GM12878 (cell line): ENCODE data around the gene MUC5B. TPM values are rescaled to one million over a fixed set of nuclear protein-coding genes. Genes with fewer than 3 reads are reported as not detected.

Experiments
- ATAC-seq: fragments of 200-7000 bp; cut with Tn5 transposase; 3 replicates; pipeline ENCODE4 v1.9.1; 2020; ENCODE audit warnings: mild to moderate bottlenecking, moderate library complexity
- BruUV-seq: library from RNA; stranded (reverse); fragments of 400-500 nt; replicated peaks from 2 replicates; lab custom pipeline; 2021; lab: Mats Ljungman, UMichigan
- CTCF ChIA-PET: fragments of 300-600 bp; sonication (Branson Sonifier 250); formaldehyde crosslinking; extraction: SDS; loops from one replicate; lab custom pipeline; 2021; ENCODE audit warnings: inconsistent platforms; lab: Yijun Ruan, JAX
- POLR2A ChIA-PET: fragments of 350-600 bp; formaldehyde crosslinking; extraction: SDS; loops from one replicate; lab custom pipeline; 2021; ENCODE audit warnings: inconsistent platforms; lab: Charles Lee
- RAD21 ChIA-PET: fragments of 300-600 bp; sonication (Branson Sonifier 250); formaldehyde crosslinking; loops from one replicate; lab custom pipeline; 2023; ENCODE audit warnings: antibody characterized with exemption; ENCODE audit not compliant: unreplicated experiment; lab: Charles Lee
- SMC1A ChIA-PET: fragments of 300-600 bp; sonication (Branson Sonifier 250); formaldehyde crosslinking; loops from one replicate; lab custom pipeline; 2023; ENCODE audit not compliant: unreplicated experiment, uncharacterized antibody; lab: Charles Lee
- DNase-seq: peaks from one replicate; pipeline ENCODE4 v3.0.0-alpha.2; 2011; ENCODE audit warnings: low read depth, low spot score
- FAIRE-seq: peaks from 3 replicates; lab custom pipeline; 2011; peaks lifted over from hg19 to GRCh38; lab: Jason Lieb, UNC
- H2AFZ ChIP-seq: 2 replicates; pipeline ENCODE4 v1.6.0; 2011; ENCODE audit warnings: low read depth, low read length, control low read depth; ENCODE audit not compliant: control insufficient read depth
- H3K27ac ChIP-seq: 2 replicates; pipeline ENCODE4 v1.5.1; 2011; ENCODE audit warnings: control low read depth; ENCODE audit not compliant: control insufficient read depth, insufficient read depth
- H3K27me3 ChIP-seq, 2 experiments: replicated peaks in 1 of 2; 2 replicates each; pipeline versions ENCODE4 v1.6.0 to v1.6.1; 2011; ENCODE audit warnings: low read length in 1 of 2; ENCODE audit not compliant: control insufficient read depth in 2 of 2, insufficient read depth in 2 of 2
- H3K36me3 ChIP-seq, 2 experiments: 2 replicates each; pipeline ENCODE4 v1.5.1; 2011; ENCODE audit warnings: low read length in 1 of 2; ENCODE audit not compliant: control insufficient read depth in 2 of 2, insufficient read depth in 2 of 2
- H3K4me1 ChIP-seq: 2 replicates; pipeline ENCODE4 v1.6.1; 2011; ENCODE audit warnings: mild to moderate bottlenecking, low read length, moderate library complexity, mixed read lengths; ENCODE audit not compliant: control insufficient read depth, insufficient read depth
- H3K4me2 ChIP-seq: 2 replicates; pipeline ENCODE4 v1.6.0; 2011; ENCODE audit warnings: control low read depth; ENCODE audit not compliant: control insufficient read depth, insufficient read depth
- H3K4me3 ChIP-seq: fragments of 200-600 bp; sonication (generic); 2 replicates; pipeline ENCODE4 v1.5.1; 2016
- H3K79me2 ChIP-seq: 2 replicates; pipeline ENCODE4 v1.6.0; 2011; ENCODE audit warnings: low read length; ENCODE audit not compliant: control insufficient read depth, insufficient read depth
- H3K9ac ChIP-seq: 2 replicates; pipeline ENCODE4 v1.8.0; 2011; ENCODE audit warnings: low read length, control low read depth, mixed read lengths; ENCODE audit not compliant: control insufficient read depth, insufficient read depth
- H3K9me3 ChIP-seq: replicated peaks from 3 replicates; pipeline ENCODE4 v1.5.1; 2011; ENCODE audit warnings: mild to moderate bottlenecking, low read length; ENCODE audit not compliant: control insufficient read depth, insufficient read depth
- H4K20me1 ChIP-seq: 2 replicates; pipeline ENCODE4 v1.6.0; 2011; ENCODE audit not compliant: control insufficient read depth, insufficient read depth
- ASH2L ChIP-seq: fragments of 300-600, 200-600 bp; sonication (generic); IDR thresholded peaks from 2 replicates; pipeline ENCODE4 v1.6.1; 2017; ENCODE audit warnings: low read depth, mild to moderate bottlenecking, borderline replicate concordance
- CBFB ChIP-seq: IDR thresholded peaks from 2 replicates; pipeline ENCODE4 v1.6.1; 2016; ENCODE audit warnings: antibody characterized with exemption, low read depth
- CBX3 ChIP-seq: fragments of 200-600 bp; sonication (generic); IDR thresholded peaks from 2 replicates; pipeline ENCODE4 v1.6.1; 2016; ENCODE audit warnings: low read depth, borderline replicate concordance
- CEBPZ ChIP-seq: fragments of 150-350 bp; IDR thresholded peaks from 2 replicates; pipeline ENCODE4 v1.6.1; 2016; ENCODE audit warnings: low read depth, low read length
- CHD1 ChIP-seq: IDR thresholded peaks from 2 replicates; pipeline ENCODE4 v1.6.1; 2012; ENCODE audit warnings: low read depth, low read length, improper control_type of control experiment
- E4F1 ChIP-seq: fragments of 450-650 bp; IDR thresholded peaks from 2 replicates; pipeline ENCODE4 v1.6.1; 2018; ENCODE audit warnings: borderline replicate concordance, mild to moderate bottlenecking; ENCODE audit not compliant: partially characterized antibody
- IKZF1 ChIP-seq: fragments of 450-650 bp; conservative IDR thresholded peaks from 2 replicates; pipeline ENCODE4 v1.6.1; 2017; ENCODE audit warnings: antibody characterized with exemption, mild to moderate bottlenecking
- JUND ChIP-seq: IDR thresholded peaks from 2 replicates; pipeline ENCODE4 v1.6.1; 2012; ENCODE audit warnings: low read depth, mild to moderate bottlenecking, low read length, improper control_type of control experiment, moderate library complexity
- KAT2A ChIP-seq: conservative IDR thresholded peaks from 2 replicates; pipeline ENCODE4 v1.6.1; 2011; ENCODE audit warnings: low read depth, low read length; ENCODE audit not compliant: control insufficient read depth
- MEF2B ChIP-seq: fragments of 450-650 bp; IDR thresholded peaks from 2 replicates; pipeline ENCODE4 v1.6.1; 2018; ENCODE audit warnings: mild to moderate bottlenecking, moderate library complexity; ENCODE audit not compliant: partially characterized antibody, poor library complexity, severe bottlenecking
- NRF1 ChIP-seq: conservative IDR thresholded peaks from 2 replicates; pipeline ENCODE4 v1.6.1; 2011; ENCODE audit warnings: mild to moderate bottlenecking, low read depth, low read length, improper control_type of control experiment
- POLR2A ChIP-seq: IDR thresholded peaks from 2 replicates; pipeline ENCODE4 v1.6.1; 2011; ENCODE audit warnings: low read depth, mild to moderate bottlenecking, low read length
- RUNX3 ChIP-seq: IDR thresholded peaks from 2 replicates; pipeline ENCODE4 v1.6.1; 2012; ENCODE audit warnings: low read length, inconsistent platforms
- SREBF1 ChIP-seq: IDR thresholded peaks from 2 replicates; pipeline ENCODE4 v1.6.1; 2012; ENCODE audit warnings: mild to moderate bottlenecking, low read length
- YBX1 ChIP-seq: fragments of 450-650 bp; IDR thresholded peaks from 2 replicates; pipeline ENCODE4 v1.6.1; 2016; ENCODE audit warnings: antibody characterized with exemption
- ZZZ3 ChIP-seq: IDR thresholded peaks from 2 replicates; pipeline ENCODE4 v1.6.1; 2011; ENCODE audit warnings: low read depth; ENCODE audit not compliant: control insufficient read depth, insufficient read length
- WGBS: methylation state at CpG from one replicate; pipeline ENCODE4 v1.1.6; 2016; ENCODE audit warnings: low lambda C conversion rate; ENCODE audit not compliant: insufficient replicate concordance, insufficient coverage; ENCODE audit errors: missing lambda C conversion rate; 5-methylcytosine and 5-hydroxymethylcytosine counted together
- in situ Hi-C: fragments of 300-500 bp; cut with MboI; formaldehyde crosslinking; loops from 9 replicates; pipeline ENCODE4 v1.14.3; 2018; ENCODE audit warnings: mixed read lengths
- intact Hi-C: fragments of 100-400 bp; cut with micrococcal nuclease; formaldehyde crosslinking; loops from one replicate; pipeline ENCODE4 v1.14.2; 2022; ENCODE audit not compliant: unreplicated experiment
- polyA plus RNA-seq, 11 experiments: library from polyadenylated mRNA; depleted of rRNA in 4 of 11; unstranded in 6 of 11; stranded (reverse) in 5 of 11; fragments of >200 nt; fragmentation: Nextera tagmentation in 4 of 11; fragmentation: Illumina TruSeq in 1 of 11; extraction: Ambion mirVana in 4 of 11; extraction: Trizol in 1 of 11; gene quantifications; 1 replicate in 1 of 11; 2 replicates in 10 of 11; pipeline versions ENCODE4 v1.2.1 to v1.2.3, GENCODE V29; 2011 to 2016; ENCODE audit warnings: inconsistent platforms in 2 of 11, missing spikeins in 2 of 11, low read depth in 1 of 11
- total RNA-seq, 4 experiments: library from RNA; depleted of rRNA in 3 of 4; stranded (reverse); fragments of >200 nt in 3 of 4; fragmentation: Illumina TruSeq in 1 of 4; extraction: Trizol in 1 of 4; gene quantifications; 2 replicates each; pipeline versions ENCODE4 v1.2.1 to v1.2.3, GENCODE V29; 2013 to 2021

MUC5B gene
- total and polyA plus RNA-seq, 10 of the 15 experiments (the other 5 are each of a cell fraction or from before 2014, with no cell fraction given) = 1.5 TPM; not detected in 9

- TF ChIP-seq JUND (no peak), IKZF1 (no peak), E4F1 (no peak), SREBF1 (no peak), POLR2A (no peak), KAT2A (no peak)
Measured at GRCh38 chr11:1292018-1292643, 69.3 kb downstream of the MUC5B start (continued).

GRCh38 chr11:1292644-1293618, 70.1 kb downstream of the MUC5B start:
- H3K4me3 ChIP-seq = no peak overlapping the region
- peaks cover 7 to 21% of the 10 kb centered on the region in 2 experiments; a peak in 3 of 4 replicates for H3K36me3 ChIP-seq
- no peaks in the 10 kb centered on the region for H4K20me1 ChIP-seq
- 95% methylated on average over 40 of the region's 43 CpGs for WGBS
- H3K9me3 ChIP-seq = no peaks in the 10 kb centered on the region; the same call in 2 of the 3 replicates
- H3K4me2 ChIP-seq = no peak overlapping the region
- DNase-seq (no peak), FAIRE-seq (no peak), ATAC-seq (no peak)
- H3K79me2 ChIP-seq = no peaks in the 10 kb centered on the region
- no peak overlapping the region for H2AFZ ChIP-seq
- BruUV-seq = no TSS peak
- ChIA-PET POLR2A (no interaction called here), CTCF (interaction anchor here (1.2 kb wide), 1 partner anchor 281 kb away, joined by 6 read pairs; no protein-coding TSS in a partner anchor), RAD21 (no interaction called here), SMC1A (no interaction called here)
- no peak overlapping the region for H3K27ac ChIP-seq
- in situ Hi-C loops = no loop called here
- intact Hi-C loops = no loop called here
- H3K9ac ChIP-seq = no peak overlapping the region
- no peaks in the 10 kb centered on the region for H3K4me1 ChIP-seq
- no peaks in the 10 kb centered on the region for H3K27me3 ChIP-seq
- no peak for TF ChIP-seq ASH2L
- TF ChIP-seq RUNX3 = no peak
- no peak for TF ChIP-seq CBX3
- no peak for TF ChIP-seq NRF1
- no peak for TF ChIP-seq CEBPZ
- no peak for TF ChIP-seq ZZZ3
- no peak for TF ChIP-seq KAT2A
- TF ChIP-seq CHD1 = no peak
- no peak for TF ChIP-seq YBX1
- TF ChIP-seq CBFB = no peak
- TF ChIP-seq MEF2B = no peak
